COLO668 (cell line): ENCODE data around the gene FBXW4.
"Not testable (repeated sequence)": the region's sequence is repeated elsewhere in the genome, so short reads cannot be mapped to it uniquely, and the experiment has no call there.

Source experiments
- DNase-seq: peaks from one replicate; lab custom pipeline; 2025; ENCODE audit not compliant: unreplicated experiment; lab: John Stamatoyannopoulos, UW

FBXW4 gene

DNA sequence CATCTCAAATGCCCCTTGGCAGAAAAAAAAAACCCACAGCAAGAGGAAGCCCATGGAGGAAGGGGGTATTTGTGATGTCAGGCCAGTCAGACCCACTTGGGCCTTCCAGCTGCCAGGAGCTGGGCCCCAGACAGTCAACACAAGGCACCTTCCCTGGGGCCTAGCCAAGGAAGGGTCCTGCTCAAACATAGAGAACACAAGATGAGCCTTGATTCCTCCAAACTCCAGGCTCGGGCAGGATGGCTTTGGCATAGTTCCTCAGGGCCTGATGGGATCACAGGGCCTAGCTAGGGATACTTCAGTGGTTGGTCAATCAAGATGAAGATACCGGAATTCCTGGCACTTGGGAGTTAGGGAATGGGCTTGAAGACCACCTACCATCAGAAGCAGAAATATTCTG, 76.1 kb downstream of the FBXW4 start:
- no peak for DNase-seq

DNA sequence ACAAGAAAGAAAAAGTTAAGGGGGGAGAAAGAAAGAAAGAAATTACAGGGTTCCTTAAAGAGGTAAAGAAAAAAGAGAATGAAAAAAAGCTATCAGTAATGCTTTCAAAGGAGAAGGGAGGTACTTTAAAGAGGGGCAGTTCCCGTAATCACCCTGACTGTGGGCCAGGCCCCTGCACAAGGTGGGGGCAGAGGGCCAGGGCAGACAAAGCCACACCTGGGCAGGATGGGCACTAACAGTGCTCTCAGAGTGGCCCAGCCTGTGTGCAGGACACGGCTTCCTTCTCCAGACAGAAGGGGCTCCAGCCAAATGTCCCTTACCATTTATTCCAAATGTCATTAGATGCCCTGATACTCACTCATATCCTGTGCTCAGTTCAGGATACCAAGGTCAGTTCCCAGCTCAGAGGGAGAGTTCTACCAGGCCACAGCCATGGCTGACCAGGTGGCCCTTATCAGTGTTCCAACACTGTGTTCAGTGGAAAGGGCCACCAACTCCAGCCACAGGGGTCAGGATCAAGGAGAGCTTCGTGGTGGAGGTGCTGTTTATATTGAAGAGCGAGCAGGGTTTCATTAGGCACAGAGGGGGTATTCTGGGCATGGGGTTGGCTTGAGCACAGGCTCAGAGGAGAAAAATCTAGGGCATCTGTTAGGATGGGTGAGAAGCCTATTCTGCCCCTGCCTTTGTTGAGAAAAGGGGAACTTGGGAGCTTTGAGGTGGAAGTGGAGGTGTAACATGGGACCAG, 77.0 kb downstream of the FBXW4 start:
- no peak for DNase-seq

- DNase-seq: no peak
Observed at GRCh38 chr10:101617102-101617823, 77.7 kb downstream of the FBXW4 start.

DNA sequence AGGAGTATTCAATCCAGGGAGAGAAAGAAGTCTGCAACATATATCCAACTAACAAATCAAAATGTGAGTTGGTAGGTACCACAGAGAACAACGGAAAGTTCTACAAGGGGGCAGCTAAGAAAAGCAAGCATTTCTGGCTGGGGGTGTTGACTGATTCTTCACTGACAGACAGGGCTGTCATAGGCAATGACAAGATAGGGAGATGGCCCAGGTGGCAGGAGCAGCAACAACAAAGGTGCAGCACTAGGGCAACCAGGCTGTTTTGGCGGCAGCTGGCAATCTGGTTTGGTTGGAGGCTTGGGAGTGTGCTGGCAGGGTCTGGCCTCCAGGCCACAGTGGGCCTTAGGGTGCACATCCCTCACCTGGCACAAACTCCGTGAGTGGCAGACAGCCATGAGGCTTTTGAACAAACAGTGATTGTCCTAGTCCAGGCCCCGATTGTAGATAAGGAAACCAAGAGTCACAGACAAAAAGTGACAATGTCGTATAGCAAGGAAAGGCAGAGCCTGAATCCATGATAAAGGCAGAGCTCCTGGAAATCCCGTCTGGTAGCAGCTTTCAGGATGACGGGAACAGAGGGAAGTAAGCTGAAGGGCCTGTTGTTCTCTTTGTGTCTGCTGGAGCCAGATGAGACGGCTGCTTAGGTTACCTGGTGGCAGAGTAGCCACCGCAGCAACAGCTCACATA, 78.4 kb downstream of the FBXW4 start:
- no peak for DNase-seq

GRCh38 chr10:101615525-101616116, 79.3 kb downstream of the FBXW4 start:
- DNase-seq: no peak

GRCh38 chr10:101614663-101615524, 80.1 kb downstream of the FBXW4 start:
- no peak for DNase-seq

- DNase-seq: no peak
Observed at GRCh38 chr10:101613646-101614045, 81.3 kb downstream of the FBXW4 start.

- no peak for DNase-seq
Observed at GRCh38 chr10:101612872-101613271, 82.1 kb downstream of the FBXW4 start.

DNA sequence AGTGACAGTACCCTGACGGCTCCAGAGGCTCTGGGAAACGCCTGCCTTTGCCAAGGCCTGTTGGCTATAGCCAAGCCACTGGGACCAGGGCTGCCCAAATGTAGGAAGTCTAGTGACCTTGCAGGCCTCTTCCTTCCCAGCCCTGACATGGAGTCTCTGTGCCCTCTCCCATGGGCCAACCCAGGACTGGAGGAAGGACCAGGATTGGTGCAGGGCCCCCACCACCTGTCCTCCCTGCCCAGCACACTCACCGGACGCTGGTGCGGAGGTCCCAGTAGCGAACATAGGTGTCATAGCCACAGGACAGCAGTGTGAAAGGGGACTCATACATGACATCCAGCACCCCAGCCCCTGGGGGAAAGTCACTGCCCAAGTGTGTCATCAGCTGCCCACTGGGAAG, 82.9 kb downstream of the FBXW4 start:
- no peak for DNase-seq

DNA sequence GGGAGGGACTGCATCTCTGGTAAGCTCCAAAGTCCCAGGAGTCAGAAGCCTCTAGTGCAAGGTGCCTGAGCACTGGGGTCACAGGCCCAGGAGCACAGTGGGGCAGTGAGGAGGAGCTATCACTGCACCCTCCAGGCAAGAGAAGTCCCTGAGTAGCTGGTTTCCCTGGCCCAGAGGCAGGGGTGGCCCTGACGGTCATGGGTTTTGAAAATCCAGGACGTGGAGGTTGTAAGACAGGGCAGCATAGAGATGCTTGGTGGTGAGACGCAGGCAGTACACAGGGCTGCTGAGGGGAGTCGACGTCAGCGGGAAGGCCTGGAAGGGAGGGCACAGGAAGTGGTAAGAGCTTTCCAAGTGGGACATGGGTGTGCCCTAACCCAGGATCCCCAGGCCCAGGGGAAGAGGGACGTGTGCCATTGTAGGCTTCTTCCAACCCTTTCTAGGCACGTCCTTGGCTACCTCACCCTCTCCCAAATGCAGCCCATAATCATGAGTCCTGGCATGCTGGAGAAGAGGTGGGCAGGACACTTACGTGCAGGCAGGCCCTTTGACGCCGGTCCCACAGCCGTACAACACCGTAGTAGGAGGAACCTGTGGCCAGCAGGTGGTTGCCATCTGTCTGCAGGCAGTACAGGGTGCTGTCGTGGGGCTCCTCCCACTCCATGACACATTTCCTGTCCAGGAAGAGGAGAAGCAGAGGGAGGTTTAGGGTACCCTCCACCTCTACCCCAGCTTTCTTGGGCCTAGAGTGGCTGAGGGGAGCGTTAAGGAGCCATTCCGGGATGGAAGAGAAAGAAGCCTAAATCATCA, 83.7 kb downstream of the FBXW4 start:
- DNase-seq: no peak

DNA sequence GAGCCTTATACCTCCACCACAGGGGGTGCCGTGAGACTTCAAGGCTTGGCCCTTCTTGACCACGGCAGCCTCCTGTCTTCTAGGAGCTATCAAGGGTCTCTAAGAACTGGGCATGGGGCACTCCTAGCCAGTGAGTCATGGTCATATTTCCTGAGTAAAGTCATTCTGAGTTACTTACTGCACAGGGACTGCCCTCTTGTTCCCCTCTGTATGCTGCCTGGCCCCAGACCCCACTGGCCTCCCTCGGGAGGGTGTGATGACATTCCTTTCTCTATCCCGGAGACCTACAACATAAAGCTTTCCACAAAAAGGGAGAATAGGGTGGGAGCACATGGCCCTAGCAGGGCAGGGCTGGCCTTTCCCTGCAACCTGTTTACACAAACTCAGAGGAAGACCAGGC, 85.5 kb downstream of the FBXW4 start:
- DNase-seq: no peak

- DNase-seq: no peak
Observed at GRCh38 chr10:101607124-101607523, 87.8 kb downstream of the FBXW4 start.

DNA sequence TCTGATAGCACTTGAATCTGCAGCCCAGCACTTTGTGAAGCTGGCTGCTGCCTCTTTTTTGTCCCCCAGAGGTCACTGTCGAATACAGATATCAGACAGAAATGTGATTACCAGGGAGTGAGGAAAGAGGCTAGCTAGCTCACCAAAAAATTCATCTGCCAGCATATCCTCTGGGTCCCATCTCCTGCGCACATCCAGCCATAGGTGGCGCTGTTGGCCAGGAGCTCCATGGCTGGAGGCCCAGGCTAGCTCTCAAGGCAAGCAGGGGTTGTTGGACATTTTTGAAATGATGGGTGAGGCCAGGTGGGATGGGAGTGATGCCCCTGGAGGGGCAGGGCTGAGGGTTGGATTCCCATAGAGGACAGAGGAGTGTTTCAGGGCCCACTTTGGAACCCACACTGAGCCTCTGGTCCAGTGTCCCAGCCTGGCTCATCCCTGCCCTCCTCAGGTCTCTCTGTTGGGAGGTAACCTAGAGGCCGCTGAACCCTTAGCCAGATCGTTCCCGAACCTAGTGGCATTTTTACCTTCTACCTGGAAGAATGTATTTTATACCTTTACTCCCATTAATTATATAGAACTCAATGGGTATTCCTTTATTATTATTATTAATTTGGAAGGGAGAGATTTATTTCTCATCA, 92.1 kb downstream of the FBXW4 start:
- peak; percentile 58 for DNase-seq

DNA sequence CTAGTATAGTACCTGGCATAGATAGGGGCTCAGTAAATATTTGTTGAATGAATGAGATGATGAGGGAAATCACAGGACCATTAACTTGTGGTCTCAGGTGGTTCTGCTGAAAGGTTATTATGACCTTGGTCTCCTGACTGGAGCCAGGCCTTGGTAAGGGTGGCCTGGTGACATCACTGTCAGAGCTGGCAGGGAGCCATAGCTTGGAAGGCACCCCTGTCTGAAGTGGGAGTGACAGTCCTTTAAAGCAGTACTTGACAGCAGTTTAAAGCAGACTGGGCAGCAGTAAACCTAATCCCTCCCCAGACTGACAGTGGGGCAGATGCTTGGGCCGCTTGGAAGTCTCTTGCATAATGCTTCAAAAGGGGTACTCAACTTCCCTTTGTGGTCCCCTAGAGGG, 93.4 kb downstream of the FBXW4 start:
- DNase-seq: peak; percentile 77

GRCh38 chr10:101597091-101597900, 97.7 kb downstream of the FBXW4 start:
- no peak for DNase-seq

DNA sequence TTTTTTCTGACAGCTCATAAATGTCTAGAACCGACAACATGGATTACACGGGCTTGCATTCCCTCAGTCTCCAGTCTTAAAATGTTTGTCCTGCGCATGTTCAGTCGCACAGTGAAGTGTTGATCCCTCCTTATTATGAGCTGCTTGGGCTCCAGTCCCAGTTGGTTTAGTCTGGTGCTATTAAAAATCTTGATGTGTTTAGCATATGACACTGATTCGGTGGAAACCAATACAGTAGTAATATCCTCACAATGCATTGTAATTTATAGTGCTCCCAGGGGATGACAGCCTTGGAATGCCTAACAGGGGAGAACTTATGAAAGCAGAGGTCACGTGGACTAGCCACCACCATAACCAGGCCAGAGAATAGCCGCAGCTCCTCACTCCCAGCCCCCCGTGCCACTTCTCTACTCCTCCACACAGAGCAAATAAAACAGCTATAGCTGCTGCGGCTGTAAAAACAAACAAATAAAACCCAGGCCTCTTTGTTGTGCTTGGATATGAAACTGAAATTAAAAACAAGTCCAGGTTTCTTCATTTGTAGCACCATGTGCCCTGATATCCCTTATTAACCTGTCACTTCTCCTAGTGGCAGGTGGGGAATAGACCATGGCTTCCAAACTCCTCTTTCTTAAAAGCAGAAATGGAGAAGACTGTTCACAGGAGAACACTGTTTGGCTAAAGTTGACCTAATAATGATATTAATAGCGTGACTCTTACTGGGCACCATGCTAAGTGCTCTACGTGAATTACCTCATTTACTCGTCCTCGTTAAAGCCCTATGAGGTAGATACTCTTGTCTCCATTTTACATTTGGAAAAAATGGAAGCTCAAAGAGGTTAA, 99.2 kb downstream of the FBXW4 start:
- DNase-seq: peak; percentile 36

DNA sequence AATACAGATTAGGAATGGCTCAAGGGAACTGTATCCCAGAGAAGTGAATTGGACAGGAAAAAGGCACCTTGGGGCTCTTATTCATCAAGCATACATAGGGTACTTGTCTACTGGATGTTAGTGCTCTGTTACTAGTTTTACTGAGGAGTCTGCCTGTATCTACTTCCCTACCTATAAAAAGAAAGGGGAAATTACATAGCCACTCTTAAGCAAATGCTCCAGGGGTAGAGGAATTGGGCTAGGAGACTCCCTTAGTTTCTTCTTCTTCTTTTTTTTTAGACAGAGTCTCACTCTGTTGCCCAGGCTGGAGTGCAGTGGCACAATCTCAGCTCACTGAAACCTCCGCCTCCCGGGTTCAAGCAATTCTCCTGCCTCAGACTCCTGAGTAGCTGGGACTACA, 101.6 kb downstream of the FBXW4 start:
- not testable (repeated sequence) for DNase-seq

- no peak for DNase-seq
Observed at GRCh38 chr10:101588879-101589278, 106.1 kb downstream of the FBXW4 start.
